Endothelial cell of umbilical vein (primary cell): ENCODE results near the gene AP1M1.

ENCODE experiments used
- POLR2A ChIP-seq: IDR thresholded peaks from 2 replicates; pipeline ENCODE4 v1.6.1; 2012; ENCODE audit warnings: low read depth, mild to moderate bottlenecking, control low read depth, low read length
- TF ChIP-seq, protein P1 (sequence below), 2 donors: IDR thresholded peaks; 1 replicate in 1 of 2; 2 replicates in 1 of 2; pipeline ENCODE4 v1.5.1; 2011; ENCODE audit warnings: low read length in 2 of 2, mild to moderate bottlenecking in 2 of 2, moderate library complexity in 2 of 2, control low read depth in 1 of 2, inconsistent platforms in 1 of 2, low read depth in 1 of 2; ENCODE audit not compliant: insufficient read depth in 1 of 2; ENCODE audit errors: extremely low read depth in 1 of 2

DNA sequence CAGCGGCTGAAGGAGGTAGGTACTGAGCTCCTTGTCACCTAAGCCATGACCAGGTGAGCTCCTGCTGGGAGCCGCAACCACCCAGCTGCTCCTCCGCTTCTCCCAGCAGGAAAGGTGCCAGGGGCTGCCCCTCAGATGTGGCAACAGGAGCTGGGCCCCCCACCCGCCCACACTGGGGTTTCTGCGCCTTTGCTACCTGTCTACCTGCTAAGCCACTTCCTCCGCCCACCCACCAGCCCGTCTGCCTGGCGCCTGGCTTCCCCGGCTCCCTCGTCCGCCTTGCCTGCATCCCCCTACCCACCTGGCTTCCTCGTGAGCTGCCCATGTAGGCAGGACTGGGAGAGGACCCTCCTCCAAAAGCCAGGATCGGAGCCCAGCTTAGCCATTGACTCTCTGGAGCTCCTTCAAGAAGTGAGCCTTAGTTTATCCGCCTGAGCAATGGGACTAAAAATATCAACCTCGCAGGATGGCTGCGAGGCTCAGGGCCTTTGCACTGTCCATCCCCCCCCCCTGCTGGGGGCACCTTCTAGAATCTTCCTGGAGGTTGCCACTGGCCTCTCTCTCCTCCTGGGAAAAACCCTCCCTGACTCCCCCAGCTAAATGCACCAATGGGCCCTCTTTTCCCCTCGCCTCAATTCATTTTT is 71.1 kb downstream of the AP1M1 start:
- TF ChIP-seq POLR2A: no peak
- TF ChIP-seq, protein P1, sequence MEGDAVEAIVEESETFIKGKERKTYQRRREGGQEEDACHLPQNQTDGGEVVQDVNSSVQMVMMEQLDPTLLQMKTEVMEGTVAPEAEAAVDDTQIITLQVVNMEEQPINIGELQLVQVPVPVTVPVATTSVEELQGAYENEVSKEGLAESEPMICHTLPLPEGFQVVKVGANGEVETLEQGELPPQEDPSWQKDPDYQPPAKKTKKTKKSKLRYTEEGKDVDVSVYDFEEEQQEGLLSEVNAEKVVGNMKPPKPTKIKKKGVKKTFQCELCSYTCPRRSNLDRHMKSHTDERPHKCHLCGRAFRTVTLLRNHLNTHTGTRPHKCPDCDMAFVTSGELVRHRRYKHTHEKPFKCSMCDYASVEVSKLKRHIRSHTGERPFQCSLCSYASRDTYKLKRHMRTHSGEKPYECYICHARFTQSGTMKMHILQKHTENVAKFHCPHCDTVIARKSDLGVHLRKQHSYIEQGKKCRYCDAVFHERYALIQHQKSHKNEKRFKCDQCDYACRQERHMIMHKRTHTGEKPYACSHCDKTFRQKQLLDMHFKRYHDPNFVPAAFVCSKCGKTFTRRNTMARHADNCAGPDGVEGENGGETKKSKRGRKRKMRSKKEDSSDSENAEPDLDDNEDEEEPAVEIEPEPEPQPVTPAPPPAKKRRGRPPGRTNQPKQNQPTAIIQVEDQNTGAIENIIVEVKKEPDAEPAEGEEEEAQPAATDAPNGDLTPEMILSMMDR (IDR thresholded peaks at IDR 0.05; ENCODE audit: extremely low read depth in 1 of 2, insufficient read depth in 1 of 2, low read depth in 1 of 2, low read length in 2 of 2): no peak
